ENCODE measurements around the gene PIM2. TPM values are rescaled to one million over a fixed set of nuclear protein-coding genes. Genes with fewer than 3 reads are reported as not detected.

Gene PIM2
- total and polyA plus RNA-seq, 5 donors from 2014 or later: 391 to 549 (median 475) TPM

DNA sequence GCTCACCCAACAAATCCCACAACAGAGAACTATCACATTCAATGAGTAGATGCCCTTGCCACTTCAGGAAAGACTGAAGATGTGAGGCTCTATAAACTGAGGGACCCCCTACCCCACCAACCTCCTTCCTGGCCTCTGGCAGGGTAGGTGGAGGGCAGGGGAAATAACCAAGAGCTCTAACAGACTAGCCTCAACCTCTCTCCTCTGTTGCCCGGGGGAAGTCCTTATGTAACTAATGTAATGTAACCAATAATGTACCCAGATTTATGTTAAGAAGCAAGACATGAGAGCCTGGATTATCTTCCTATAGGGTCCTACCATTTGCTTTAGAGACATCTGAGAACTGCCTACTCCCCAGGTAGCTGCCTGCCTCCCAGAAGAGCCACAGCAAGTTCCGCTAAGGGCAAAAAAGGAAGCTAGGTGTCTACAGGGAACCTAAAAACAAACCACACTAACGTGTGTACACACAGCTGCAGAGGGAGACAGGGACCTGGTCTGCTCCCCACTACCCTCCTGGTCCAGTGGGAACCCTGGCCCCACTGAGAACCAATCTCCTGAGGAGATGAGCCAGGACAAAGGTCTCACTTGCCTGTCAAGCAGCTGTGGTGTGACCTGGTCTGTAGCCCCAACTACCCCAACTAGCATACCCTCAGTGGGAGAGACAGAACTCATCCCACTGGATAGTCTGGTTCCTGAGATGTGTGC is 20.9 kb upstream of the PIM2 start:
- peak overlapping the region; percentile 99 for H3K27ac ChIP-seq (ENCODE audit: insufficient read depth, low read length, poor library complexity, severe bottlenecking)
- no peaks in the 10 kb centered on the region for H3K36me3 ChIP-seq (ENCODE audit: control insufficient read depth, insufficient read depth, low read length)
- H3K27me3 ChIP-seq (ENCODE audit: control insufficient read depth, insufficient read depth, low read length): no peaks in the 10 kb centered on the region
- Mint-ChIP-seq H3K4me1 (peaks cover 41 to 97% (median 63%) of the 10 kb centered on the region in 4 donors), H3K9me3 (no peaks in the 10 kb centered on the region), H3K27me3 (no peaks in the 10 kb centered on the region), H3K4me3 (peak overlapping the region; percentile 80 to 90 (median 88)), H3K36me3 (peaks cover 13% of the 10 kb centered on the region), H3K27ac (peak overlapping the region; percentile 96 to 98 (median 98))
- DNase-seq: peak in 2 of 3 donors; percentile 45 to 77
- H3K9me3 ChIP-seq (ENCODE audit: control insufficient read depth in 2 of 2, low read length in 2 of 2): no peaks in the 10 kb centered on the region
- peak; percentile 16 to 18 for ATAC-seq (ENCODE audit: low read depth in 2 of 2)
- H3K4me3 ChIP-seq (ENCODE audit: low read depth, low read length): peak overlapping the region; percentile 65
- H3K4me1 ChIP-seq (ENCODE audit: control insufficient read depth, insufficient read depth, low read length, poor library complexity, severe bottlenecking): peaks cover 96% of the 10 kb centered on the region

DNA sequence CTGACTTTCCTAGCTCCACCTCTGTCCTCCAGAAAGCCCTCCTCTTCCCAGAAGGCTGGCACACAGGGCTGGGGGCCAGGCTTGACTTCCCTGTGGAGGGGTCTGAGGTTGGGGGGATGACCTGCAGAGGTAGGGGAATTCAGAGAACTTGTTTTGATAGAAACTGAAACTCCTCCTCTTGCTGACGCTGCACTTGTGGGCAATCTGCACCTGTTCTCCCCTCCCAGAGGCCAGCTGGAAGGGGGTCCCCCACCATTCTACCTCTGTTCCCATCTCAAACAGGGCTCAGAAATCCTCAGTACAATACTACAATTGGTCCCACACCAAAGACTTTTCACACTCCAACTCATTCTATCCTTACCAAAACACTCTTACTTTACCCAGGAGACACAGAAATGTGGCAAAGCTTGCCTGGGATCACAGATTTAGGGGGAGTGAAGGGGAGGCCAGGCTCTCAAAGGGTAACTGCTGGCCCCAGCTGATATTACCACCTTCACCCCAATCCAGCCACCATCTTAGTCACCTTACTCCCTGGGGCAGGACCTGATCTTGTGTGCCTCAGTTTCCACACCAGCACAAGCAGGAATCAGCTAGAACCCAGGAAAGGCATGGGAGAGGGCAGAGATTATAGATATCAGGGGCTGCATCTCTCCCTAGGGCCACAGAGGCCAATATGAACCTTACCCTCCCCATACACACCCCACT is 20.0 kb upstream of the PIM2 start:
- H3K36me3 Mint-ChIP-seq: peaks cover 20% of the 10 kb centered on the region
- H3K9me3 Mint-ChIP-seq: no peaks in the 10 kb centered on the region
- H3K4me1 Mint-ChIP-seq: peaks cover 44 to 98% (median 66%) of the 10 kb centered on the region in 4 donors
- Histone ChIP-seq H3K4me3 (ENCODE audit: low read depth, low read length) (peak overlapping the region; percentile 65), H3K36me3 (ENCODE audit: control insufficient read depth, insufficient read depth, low read length) (peaks cover 5% of the 10 kb centered on the region), H3K27me3 (ENCODE audit: control insufficient read depth, insufficient read depth, low read length) (no peaks in the 10 kb centered on the region), H3K4me1 (ENCODE audit: control insufficient read depth, insufficient read depth, low read length, poor library complexity, severe bottlenecking) (peaks cover 97% of the 10 kb centered on the region), H3K9me3 (ENCODE audit: control insufficient read depth in 2 of 2, low read length in 2 of 2) (no peaks in the 10 kb centered on the region), H3K27ac (ENCODE audit: insufficient read depth, low read length, poor library complexity, severe bottlenecking) (peak overlapping the region; percentile 99)
- H3K4me3 Mint-ChIP-seq: peak overlapping the region; percentile 80 to 90 (median 88)
- DNase-seq: peak; percentile 70 to 92 (median 82)
- H3K27me3 Mint-ChIP-seq: no peaks in the 10 kb centered on the region
- peak; percentile 32 to 44 for ATAC-seq (ENCODE audit: low read depth in 2 of 2)
- peak overlapping the region; percentile 96 to 98 (median 98) for H3K27ac Mint-ChIP-seq

DNA sequence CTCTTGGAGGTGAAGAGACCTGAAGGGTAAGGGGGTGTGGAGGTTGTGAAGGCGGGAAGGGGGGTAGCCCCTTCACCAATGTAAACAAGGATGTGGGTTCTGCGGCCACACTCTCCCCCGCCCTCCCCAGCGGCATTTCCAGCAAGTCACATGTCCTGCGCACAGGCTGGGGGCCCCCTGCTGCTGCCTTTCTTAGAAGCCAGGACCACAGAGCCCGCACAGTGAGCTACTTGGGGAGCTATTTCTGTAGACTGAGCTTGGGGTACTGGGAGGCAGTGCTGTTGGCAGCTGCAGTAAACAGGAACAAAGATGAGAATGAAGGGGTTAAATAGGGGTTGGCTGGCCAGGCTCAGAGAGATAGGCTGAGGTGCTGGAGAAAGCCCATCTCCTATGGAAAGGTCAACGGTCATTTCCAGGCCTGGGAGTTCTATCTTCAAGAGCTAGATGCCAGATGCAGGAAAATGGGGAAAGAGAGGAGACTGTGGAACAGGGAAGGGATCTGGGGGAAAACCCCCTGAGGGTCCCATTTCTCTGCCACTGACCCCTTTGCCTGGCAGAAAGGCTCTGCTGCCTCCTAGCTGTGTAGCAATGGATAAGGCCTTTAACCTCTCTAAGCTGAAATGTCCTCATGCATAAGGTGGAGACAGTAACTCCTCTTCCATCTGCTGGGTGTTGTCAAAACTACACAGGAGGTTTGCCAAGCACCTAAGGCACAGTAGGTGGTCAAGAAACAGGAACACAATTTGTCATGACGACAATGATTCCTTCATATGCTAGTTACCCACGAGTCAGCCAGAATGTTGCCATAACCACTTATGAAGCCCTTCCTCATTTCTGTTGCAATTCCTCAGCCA is 18.5 kb upstream of the PIM2 start:
- H3K36me3 ChIP-seq (ENCODE audit: control insufficient read depth, insufficient read depth, low read length): peaks cover 10% of the 10 kb centered on the region
- Mint-ChIP-seq H3K9me3 (no peaks in the 10 kb centered on the region), H3K36me3 (peaks cover 20% of the 10 kb centered on the region), H3K4me3 (peak overlapping the region; percentile 80 to 93 (median 88)), H3K27ac (peak overlapping the region; percentile 96 to 98 (median 96)), H3K4me1 (peaks cover 34 to 90% (median 58%) of the 10 kb centered on the region in 4 donors), H3K27me3 (no peaks in the 10 kb centered on the region)
- H3K27me3 ChIP-seq (ENCODE audit: control insufficient read depth, insufficient read depth, low read length): no peaks in the 10 kb centered on the region
- H3K9me3 ChIP-seq (ENCODE audit: control insufficient read depth in 2 of 2, low read length in 2 of 2): no peaks in the 10 kb centered on the region
- ATAC-seq (ENCODE audit: low read depth in 2 of 2) (peak; percentile 67 to 70), DNase-seq (peak; percentile 76 to 99 (median 93))
- peak overlapping the region; percentile 61 for H3K4me3 ChIP-seq (ENCODE audit: low read depth, low read length)
- peaks cover 89% of the 10 kb centered on the region for H3K4me1 ChIP-seq (ENCODE audit: control insufficient read depth, insufficient read depth, low read length, poor library complexity, severe bottlenecking)
- H3K27ac ChIP-seq (ENCODE audit: insufficient read depth, low read length, poor library complexity, severe bottlenecking): peak overlapping the region; percentile 99

DNA sequence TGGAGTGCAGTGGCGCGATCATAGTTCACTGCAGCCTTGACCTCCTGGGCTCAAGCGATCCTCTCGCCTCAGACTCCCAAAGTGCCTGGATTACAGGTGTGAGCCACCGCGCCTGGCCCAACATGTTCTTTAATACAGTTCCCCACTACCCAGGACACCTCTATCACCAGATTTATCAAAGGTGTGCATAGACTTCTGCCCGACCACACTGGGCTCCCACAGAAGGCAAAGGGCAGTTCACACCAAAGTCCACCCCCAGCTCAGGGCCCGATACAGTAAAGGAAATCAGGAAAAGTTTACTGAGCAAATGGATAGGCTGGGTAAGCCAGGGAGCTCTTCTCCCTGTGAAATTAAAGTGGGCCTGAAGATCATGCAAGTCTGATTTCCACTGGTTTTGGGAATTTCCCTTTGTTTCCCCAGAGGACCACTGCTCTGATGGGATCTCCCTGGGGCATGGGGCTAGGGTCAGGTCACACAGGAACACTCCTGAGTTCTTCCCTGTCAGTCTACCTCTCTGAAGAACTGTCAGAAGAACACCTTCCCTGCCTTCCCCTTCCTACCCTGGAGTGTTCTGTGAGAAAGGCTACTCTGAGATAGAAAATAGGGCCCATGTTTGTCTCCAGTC is 17.7 kb upstream of the PIM2 start:
- no peak for DNase-seq
- Histone ChIP-seq H3K4me1 (ENCODE audit: control insufficient read depth, insufficient read depth, low read length, poor library complexity, severe bottlenecking) (peaks cover 81% of the 10 kb centered on the region), H3K27ac (ENCODE audit: insufficient read depth, low read length, poor library complexity, severe bottlenecking) (peak overlapping the region; percentile 99), H3K27me3 (ENCODE audit: control insufficient read depth, insufficient read depth, low read length) (no peaks in the 10 kb centered on the region), H3K9me3 (ENCODE audit: control insufficient read depth in 2 of 2, low read length in 2 of 2) (no peaks in the 10 kb centered on the region), H3K4me3 (ENCODE audit: low read depth, low read length) (peak overlapping the region; percentile 41), H3K36me3 (ENCODE audit: control insufficient read depth, insufficient read depth, low read length) (peaks cover 10% of the 10 kb centered on the region)
- Mint-ChIP-seq H3K27ac (peak overlapping the region; percentile 96 to 98 (median 96)), H3K27me3 (no peaks in the 10 kb centered on the region), H3K4me3 (peak overlapping the region; percentile 80 to 93 (median 88)), H3K9me3 (no peaks in the 10 kb centered on the region), H3K36me3 (peaks cover 18% of the 10 kb centered on the region), H3K4me1 (peaks cover 27 to 83% (median 53%) of the 10 kb centered on the region in 4 donors)
- no peak for ATAC-seq (ENCODE audit: low read depth in 2 of 2)

DNA sequence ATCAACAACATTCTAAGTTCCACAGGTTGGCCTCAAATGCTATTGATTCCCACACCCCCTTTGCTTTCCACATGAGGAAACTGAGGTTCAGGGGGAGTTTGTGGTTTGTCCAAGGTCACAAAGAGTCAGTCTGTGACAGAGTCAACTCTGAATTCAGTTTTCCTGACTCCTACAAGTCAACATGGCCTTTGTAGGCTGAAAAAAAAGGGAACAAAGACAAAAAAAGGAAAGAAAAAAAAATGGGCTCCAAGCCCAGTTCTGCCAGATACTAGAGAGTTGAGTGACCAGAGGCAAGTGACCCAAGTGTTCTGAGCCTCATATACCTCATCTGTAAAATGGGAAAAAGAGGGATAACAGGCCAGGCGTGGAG is 16.5 kb upstream of the PIM2 start:
- Histone ChIP-seq H3K9me3 (ENCODE audit: control insufficient read depth in 2 of 2, low read length in 2 of 2) (no peaks in the 10 kb centered on the region), H3K36me3 (ENCODE audit: control insufficient read depth, insufficient read depth, low read length) (peaks cover 14% of the 10 kb centered on the region), H3K4me3 (ENCODE audit: low read depth, low read length) (no peak overlapping the region), H3K27me3 (ENCODE audit: control insufficient read depth, insufficient read depth, low read length) (no peaks in the 10 kb centered on the region), H3K4me1 (ENCODE audit: control insufficient read depth, insufficient read depth, low read length, poor library complexity, severe bottlenecking) (peaks cover 70% of the 10 kb centered on the region), H3K27ac (ENCODE audit: insufficient read depth, low read length, poor library complexity, severe bottlenecking) (peak overlapping the region; percentile 99)
- ATAC-seq (ENCODE audit: low read depth in 2 of 2) (no peak), DNase-seq (no peak)
- Mint-ChIP-seq H3K4me3 (peak overlapping the region in 3 of 4 donors; percentile 38 to 85 (median 73)), H3K9me3 (no peaks in the 10 kb centered on the region), H3K4me1 (peaks cover 26 to 76% (median 54%) of the 10 kb centered on the region in 4 donors), H3K27me3 (no peaks in the 10 kb centered on the region), H3K27ac (peak overlapping the region; percentile 83 to 98 (median 95)), H3K36me3 (peaks cover 23% of the 10 kb centered on the region)

DNA sequence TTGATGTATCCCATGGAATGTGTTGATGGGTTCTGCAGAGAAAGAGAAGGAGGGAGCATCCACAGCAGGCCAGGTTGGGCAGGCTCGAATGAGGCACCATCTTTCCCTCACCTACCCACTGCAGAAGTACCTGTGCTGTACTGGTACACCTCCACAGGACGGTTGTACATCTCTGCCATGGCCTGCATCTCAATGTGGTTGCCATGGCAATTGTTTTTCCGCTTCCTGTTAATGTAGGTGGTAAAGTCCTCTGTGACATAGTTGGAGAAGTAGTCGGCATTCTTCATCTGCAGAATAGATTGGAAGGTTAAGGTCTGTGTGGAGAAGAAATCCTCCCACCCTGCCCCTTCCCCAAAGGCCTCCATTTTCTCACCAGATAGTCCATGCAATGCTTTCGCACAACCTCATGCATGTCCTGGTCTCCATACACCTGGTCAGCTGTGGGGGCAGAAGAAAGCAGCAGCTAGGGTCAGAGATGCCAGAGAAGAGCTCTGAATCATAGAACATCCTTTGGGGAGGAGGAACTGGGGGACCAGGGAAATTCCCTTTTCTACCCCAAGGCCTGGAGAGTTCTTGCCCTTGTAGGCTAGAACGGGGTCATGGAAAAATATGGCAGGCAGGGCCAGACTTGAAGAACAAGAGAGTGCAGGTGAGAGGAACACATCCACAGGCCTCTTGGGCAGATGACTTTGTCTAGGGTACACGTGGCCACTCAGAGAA is 15.9 kb upstream of the PIM2 start:
- no peaks in the 10 kb centered on the region for H3K27me3 ChIP-seq (ENCODE audit: control insufficient read depth, insufficient read depth, low read length)
- peak overlapping the region; percentile 69 to 85 (median 72) for H3K4me3 Mint-ChIP-seq
- H3K27ac ChIP-seq (ENCODE audit: insufficient read depth, low read length, poor library complexity, severe bottlenecking): peak overlapping the region; percentile 99
- ATAC-seq (ENCODE audit: low read depth in 2 of 2) (peak; percentile 19 to 29), DNase-seq (peak; percentile 46 to 76 (median 73))
- no peaks in the 10 kb centered on the region for H3K9me3 ChIP-seq (ENCODE audit: control insufficient read depth in 2 of 2, low read length in 2 of 2)
- H3K27ac Mint-ChIP-seq: peak overlapping the region; percentile 83 to 98 (median 95)
- peaks cover 29 to 73% (median 54%) of the 10 kb centered on the region in 4 donors for H3K4me1 Mint-ChIP-seq
- peaks cover 26% of the 10 kb centered on the region for H3K36me3 Mint-ChIP-seq
- peaks cover 16% of the 10 kb centered on the region for H3K36me3 ChIP-seq (ENCODE audit: control insufficient read depth, insufficient read depth, low read length)
- H3K27me3 Mint-ChIP-seq: no peaks in the 10 kb centered on the region
- peaks cover 64% of the 10 kb centered on the region for H3K4me1 ChIP-seq (ENCODE audit: control insufficient read depth, insufficient read depth, low read length, poor library complexity, severe bottlenecking)
- peaks cover 0 to under 1% (median 0%) of the 10 kb centered on the region in 7 donors for H3K9me3 Mint-ChIP-seq
- peak overlapping the region; percentile 40 for H3K4me3 ChIP-seq (ENCODE audit: low read depth, low read length)
